Hepatic stellate cell (primary cell): ENCODE results near the gene PRR20D.
"Not testable (repeated sequence)": the region's sequence is repeated elsewhere in the genome, so short reads cannot be mapped to it uniquely, and the experiment has no call there.

Experiments used
- DNase-seq: peaks from one replicate; pipeline ENCODE4 v3.0.0; 2011; ENCODE audit warnings: low spot score

Gene PRR20D

DNA sequence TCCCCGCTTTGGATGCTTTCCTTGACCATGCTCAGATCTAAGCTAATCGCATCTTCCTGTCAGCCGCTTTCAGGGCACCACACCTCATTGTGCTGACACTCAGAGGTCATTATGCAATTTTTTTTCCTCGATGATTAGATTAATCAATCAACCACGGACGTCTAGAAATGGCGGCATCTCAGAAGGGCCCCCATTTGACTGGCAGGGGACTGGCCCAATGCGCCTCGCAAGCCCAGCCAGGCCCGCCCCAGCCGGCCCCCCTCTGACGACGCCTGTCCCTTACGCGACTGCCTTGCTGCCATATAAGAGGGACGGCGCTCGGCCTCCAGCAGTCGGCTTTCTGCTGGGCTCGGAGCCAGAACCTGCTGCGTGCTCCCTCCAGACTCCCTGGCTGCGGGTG, at the start of gene PRR20D:
TSS of gene PRR20D (plus strand) at position 301 of the 400 bp plus-strand sequence. CDS start 387 bp downstream, outside the sequence.
- not testable (repeated sequence) for DNase-seq

DNA sequence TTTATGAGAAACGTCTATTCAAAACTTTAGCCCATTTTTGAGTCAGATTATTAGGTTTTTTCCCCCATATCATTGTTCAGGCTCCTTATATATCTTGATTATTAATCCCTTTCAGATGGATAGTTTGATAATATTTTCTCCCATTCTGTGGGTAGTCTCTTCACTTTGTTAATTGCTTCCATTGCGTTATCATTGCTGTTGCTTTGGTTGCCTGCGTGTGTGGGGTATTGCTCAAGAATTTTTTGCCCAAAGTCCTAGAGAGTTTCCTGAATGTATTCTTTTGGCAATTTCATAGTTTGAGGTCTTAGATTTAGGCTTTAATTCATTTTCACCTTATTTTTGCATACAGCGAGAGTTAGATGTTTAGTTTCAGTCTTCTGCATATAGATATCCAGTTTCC, 45.5 kb upstream of the PRR20D start:
- DNase-seq = no peak

DNA sequence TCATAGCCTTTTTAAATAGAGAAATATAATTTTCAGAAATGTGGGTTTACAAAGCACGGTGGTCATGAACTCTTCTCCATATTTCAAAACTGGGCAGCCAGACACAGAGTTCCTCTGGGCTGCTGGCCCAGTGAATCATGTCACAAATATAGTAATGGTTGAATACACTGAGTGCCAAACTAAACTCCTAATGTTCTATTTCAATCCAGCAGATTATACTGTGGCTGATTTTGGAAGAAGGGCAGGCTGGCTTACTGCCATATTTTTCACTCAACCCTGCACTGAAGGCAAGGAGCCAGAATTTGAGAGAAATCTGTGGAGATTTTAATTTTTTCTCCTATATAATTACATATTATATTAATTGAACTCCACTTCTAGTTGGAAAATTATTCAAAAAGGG, 36.8 kb upstream of the PRR20D start:
- DNase-seq = no peak

DNA sequence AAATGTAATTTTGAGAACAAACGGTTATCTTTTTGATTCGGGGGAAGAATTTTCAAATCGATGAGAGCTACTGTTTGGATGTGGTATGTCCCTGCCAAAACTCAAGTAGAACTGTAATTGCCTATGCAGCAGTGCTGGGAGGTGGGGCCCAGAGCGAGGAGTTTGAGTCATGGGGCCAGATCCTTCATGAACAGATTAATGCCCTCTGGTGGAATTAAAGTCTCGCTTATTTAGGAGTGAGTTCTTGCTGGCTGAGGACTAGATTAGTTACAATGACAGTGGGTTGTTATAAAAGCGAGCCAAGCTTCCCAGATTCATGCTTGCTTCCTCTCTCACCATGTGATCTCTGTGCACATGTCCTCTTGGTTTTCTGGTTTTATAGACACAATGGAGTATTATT, 31.5 kb upstream of the PRR20D start:
- no peak for DNase-seq

DNA sequence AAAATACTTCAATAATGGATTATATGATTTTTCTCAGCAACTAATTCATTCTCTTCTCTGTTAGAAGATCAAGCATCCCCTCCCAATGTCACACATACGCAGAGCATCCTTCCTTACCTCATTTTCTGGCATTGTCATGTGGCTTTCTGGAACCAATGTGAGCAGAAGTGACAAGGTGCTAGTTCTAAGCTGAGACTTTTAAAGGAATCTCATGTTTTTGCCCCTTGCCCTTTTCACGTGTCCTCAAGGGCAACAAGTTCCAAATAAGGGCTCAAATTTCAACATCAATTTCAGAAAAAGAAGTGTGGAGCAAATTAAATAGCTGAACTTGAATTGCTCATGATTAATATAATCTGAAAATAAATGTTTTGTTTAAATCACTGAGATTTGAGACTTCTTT, 24.3 kb upstream of the PRR20D start:
- DNase-seq = no peak

DNA sequence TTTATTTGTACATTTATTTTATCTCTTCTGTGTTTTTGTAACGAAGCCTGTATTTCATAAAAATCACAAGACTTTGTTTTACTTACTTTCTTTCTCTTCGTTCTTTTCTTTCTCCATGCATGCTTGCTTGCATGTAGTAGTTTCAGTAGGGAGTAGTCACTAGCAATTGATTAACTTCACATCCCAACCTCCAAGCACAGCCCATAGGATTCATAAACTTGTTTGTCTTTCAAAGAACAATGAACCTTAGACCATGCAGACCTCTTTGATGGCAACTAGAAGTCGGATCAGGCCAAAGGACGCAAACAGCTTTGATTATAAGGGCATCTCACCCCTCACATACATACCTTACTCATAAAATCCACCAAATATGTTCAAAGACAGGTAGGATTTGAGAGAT, 22.8 kb upstream of the PRR20D start:
- no peak for DNase-seq

DNA sequence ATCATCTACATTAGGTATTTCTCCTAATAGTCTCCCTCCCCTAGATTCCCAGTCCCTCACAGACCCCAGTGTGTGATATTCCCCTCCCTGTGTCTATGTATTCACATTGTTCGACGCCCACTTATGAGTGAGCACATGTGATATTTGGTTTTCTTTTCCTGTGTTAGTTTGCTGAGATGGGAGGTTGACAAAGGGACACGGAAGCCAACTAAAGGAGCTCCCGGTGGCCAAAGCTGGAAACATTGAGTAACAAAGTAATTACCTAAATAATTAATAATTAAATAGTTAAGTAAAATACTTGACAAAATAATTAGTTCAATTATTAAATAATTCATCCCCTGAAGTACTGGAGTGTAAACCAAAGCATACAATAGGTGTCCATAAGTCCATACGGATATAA, 21.4 kb upstream of the PRR20D start:
- no peak for DNase-seq

DNA sequence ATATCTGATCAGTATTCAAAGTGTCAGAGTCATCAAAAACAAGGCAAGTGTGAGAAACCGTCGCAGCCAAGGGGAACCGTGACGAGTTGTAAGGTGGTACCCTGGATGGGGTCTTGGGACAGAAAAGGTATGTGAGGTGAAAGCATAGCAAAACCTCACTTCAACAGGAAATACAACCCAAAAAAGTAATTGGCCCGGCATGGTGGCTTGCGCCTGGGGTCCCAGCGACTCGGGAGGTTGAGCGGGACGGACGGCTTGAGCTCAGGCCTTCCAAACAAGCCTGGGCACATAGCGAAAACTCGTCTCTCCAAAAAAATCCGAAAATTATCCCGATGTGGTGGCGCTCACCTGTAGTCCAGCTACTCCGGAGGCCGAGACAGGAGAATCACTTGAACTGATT, 20.7 kb upstream of the PRR20D start:
- not testable (repeated sequence) for DNase-seq

DNA sequence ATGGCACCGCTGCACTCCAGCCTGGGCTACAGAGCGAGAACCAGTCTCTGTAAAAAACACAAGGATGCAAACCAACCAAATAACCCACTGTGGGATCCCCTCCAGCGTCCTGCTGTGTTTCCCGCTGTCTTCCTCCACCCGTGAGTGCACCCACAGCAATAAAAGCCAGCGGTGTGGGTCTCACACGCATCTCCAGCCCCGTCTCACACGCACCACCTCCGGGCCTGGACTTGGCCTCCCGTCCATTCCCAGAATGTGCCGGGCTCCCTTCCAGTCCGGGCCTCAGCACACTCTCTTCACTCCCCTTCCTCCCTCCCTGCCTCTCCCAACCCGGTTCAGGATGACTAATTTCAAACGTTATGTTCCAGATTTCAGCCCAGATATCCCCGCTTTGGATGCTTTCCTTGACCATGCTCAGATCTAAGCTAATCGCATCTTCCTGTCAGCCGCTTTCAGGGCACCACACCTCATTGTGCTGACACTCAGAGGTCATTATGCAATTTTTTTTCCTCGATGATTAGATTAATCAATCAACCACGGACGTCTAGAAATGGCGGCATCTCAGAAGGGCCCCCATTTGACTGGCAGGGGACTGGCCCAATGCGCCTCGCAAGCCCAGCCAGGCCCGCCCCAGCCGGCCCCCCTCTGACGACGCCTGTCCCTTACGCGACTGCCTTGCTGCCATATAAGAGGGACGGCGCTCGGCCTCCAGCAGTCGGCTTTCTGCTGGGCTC, 20.0 kb upstream of the PRR20D start, which contains the start of gene PRR20A:
TSS of gene PRR20A (plus strand) at position 684 of the 734 bp plus-strand sequence. CDS start 387 bp downstream, outside the sequence.
- DNase-seq = not testable (repeated sequence)

DNA sequence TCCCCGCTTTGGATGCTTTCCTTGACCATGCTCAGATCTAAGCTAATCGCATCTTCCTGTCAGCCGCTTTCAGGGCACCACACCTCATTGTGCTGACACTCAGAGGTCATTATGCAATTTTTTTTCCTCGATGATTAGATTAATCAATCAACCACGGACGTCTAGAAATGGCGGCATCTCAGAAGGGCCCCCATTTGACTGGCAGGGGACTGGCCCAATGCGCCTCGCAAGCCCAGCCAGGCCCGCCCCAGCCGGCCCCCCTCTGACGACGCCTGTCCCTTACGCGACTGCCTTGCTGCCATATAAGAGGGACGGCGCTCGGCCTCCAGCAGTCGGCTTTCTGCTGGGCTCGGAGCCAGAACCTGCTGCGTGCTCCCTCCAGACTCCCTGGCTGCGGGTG, 13.2 kb upstream of the PRR20D start, which contains the start of gene PRR20B:
TSS of gene PRR20B (plus strand) at position 301 of the 400 bp plus-strand sequence. CDS start 387 bp downstream, outside the sequence.
- DNase-seq = not testable (repeated sequence)

DNA sequence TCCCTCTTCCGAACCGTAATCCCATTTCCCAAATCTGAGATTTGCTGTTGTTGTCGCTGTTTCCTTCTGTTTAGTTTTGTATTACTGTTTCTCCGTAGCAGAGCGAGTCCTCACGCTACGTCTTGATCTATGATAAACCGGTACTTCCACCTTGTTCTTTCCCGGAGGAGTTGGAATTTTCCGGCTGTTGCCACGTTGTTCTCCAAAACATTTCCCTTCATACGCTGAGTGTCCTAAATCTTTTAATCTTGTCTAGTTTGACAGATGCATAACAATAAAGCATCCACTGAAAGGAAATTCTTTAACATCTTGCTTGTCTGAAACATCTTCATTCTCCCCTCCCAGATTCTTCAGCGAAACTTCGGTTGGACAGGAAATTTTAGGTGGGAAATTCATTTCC, 12.3 kb upstream of the PRR20D start:
- not testable (repeated sequence) for DNase-seq

DNA sequence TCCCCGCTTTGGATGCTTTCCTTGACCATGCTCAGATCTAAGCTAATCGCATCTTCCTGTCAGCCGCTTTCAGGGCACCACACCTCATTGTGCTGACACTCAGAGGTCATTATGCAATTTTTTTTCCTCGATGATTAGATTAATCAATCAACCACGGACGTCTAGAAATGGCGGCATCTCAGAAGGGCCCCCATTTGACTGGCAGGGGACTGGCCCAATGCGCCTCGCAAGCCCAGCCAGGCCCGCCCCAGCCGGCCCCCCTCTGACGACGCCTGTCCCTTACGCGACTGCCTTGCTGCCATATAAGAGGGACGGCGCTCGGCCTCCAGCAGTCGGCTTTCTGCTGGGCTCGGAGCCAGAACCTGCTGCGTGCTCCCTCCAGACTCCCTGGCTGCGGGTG, 6.7 kb upstream of the PRR20D start, which contains the start of gene PRR20C:
TSS of gene PRR20C (plus strand) at position 301 of the 400 bp plus-strand sequence. CDS start 387 bp downstream, outside the sequence.
- not testable (repeated sequence) for DNase-seq

DNA sequence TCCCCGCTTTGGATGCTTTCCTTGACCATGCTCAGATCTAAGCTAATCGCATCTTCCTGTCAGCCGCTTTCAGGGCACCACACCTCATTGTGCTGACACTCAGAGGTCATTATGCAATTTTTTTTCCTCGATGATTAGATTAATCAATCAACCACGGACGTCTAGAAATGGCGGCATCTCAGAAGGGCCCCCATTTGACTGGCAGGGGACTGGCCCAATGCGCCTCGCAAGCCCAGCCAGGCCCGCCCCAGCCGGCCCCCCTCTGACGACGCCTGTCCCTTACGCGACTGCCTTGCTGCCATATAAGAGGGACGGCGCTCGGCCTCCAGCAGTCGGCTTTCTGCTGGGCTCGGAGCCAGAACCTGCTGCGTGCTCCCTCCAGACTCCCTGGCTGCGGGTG, 6.5 kb downstream of the PRR20D start, which contains the start of gene PRR20E:
TSS of gene PRR20E (plus strand) at position 301 of the 400 bp plus-strand sequence. CDS start 387 bp downstream, outside the sequence.
- not testable (repeated sequence) for DNase-seq

DNA sequence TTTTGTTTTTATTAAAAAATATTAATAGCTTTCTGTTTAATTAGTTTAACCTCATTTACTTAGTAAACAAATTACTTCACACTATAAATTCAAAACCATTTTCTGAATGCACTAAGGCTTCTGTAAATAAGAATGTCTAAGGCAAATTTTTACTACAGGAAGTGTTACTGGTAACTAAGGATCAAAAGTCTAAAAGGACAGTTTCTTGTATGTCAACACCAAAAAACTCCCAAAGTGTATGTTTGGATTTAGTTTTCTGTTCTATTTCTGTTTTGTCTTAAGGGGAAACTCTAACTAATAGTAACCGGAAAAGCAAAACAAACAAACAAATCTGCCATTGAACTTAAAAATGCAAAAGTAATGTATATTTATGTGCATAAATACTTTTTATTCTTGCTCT, 31.2 kb downstream of the PRR20D start:
- no peak for DNase-seq

DNA sequence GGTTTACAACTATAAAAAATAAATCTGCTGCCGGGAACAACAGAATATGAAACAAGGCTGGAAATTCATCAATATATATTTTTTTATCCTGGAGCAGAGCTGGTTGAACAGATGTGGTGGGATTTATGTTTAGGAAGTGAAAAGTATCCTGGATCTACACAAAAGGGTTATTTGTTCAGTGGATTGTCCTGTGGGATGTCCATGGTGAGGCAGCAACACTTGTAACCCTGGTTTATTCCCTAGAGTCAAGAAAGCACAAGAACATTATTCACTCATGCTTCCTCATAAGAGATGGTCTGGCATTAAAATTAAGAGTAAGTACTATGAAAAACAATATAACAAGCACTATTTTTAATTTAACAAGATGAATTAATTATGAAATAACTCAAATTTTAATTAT, 52.6 kb downstream of the PRR20D start:
- no peak for DNase-seq
